ENCODE measurements around the gene ASB8.

ASB8 gene

DNA sequence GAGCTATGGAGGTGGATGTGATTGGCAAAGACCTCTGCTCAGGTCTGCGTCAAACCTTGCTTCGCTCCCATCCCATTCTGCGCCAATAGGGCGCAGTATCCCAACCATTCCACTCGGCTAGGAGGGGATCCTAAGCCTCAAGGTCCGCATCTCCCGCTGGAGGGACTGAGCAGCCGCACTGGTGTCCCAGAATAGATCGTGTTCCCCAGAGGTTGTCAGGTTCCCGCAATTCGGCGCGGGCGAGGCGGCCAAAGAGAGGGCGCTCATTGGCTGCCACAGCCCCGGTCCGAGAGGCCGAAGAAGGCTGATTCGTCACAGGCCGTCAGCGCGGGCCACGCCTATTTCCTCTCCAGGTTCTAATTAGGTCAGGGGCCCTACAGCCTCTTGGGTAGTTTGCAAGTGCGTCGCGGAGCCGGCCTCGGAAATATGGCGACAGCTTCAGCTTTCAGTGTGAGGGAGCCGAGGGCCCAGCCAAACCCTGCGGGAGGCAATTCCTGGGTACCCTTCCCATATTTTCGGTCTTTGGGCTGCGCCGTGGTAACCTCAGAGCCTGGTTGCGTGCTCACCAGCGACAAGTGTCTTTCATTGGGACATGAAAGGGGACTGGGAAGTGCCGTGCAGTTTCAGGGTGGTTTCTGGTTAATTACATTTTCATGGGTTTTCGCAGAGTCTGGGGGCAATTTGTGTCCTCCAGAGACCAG is 40.8 kb upstream of the ASB8 start:
- TF ChIP-seq TOX (CRISPR knock-in tag; IDR thresholded peaks at IDR 0.05; ENCODE audit: borderline replicate concordance) (no peak), TSHZ2 (CRISPR knock-in tag; IDR thresholded peaks at IDR 0.05) (0 out of 2 replicates have a peak, but pooled peaks have one; percentile 12), CSDC2 (CRISPR knock-in tag; IDR thresholded peaks at IDR 0.05) (peak; percentile 85; the same call in 1 of the 2 replicates)
- TF ChIP-seq, protein P1, sequence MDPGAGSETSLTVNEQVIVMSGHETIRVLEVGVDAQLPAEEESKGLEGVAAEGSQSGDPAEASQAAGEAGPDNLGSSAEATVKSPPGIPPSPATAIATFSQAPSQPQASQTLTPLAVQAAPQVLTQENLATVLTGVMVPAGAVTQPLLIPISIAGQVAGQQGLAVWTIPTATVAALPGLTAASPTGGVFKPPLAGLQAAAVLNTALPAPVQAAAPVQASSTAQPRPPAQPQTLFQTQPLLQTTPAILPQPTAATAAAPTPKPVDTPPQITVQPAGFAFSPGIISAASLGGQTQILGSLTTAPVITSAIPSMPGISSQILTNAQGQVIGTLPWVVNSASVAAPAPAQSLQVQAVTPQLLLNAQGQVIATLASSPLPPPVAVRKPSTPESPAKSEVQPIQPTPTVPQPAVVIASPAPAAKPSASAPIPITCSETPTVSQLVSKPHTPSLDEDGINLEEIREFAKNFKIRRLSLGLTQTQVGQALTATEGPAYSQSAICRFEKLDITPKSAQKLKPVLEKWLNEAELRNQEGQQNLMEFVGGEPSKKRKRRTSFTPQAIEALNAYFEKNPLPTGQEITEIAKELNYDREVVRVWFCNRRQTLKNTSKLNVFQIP (CRISPR knock-in tag; IDR thresholded peaks at IDR 0.05; ENCODE audit: borderline replicate concordance, low read depth): no peak
- ATAC-seq: peak; percentile 93

GRCh38 chr12:48197549-48197970 is 40.2 kb upstream of the ASB8 start:
- ATAC-seq: peak; percentile 67
- TF ChIP-seq ISL1 (CRISPR knock-in tag; IDR thresholded peaks at IDR 0.05): no peak
- TF ChIP-seq PPARA (CRISPR knock-in tag; IDR thresholded peaks at IDR 0.05; ENCODE audit: borderline replicate concordance): no peak
- TF ChIP-seq ZNF8 (CRISPR knock-in tag; IDR thresholded peaks at IDR 0.05): no peak
- TF ChIP-seq OSR1 (CRISPR knock-in tag; IDR thresholded peaks at IDR 0.05): no peak
- TF ChIP-seq ZC3H10 (CRISPR knock-in tag; IDR thresholded peaks at IDR 0.05): no peak
- TF ChIP-seq ESRRG (CRISPR knock-in tag; IDR thresholded peaks at IDR 0.05): no peak
- no peak for TF ChIP-seq BACH2 (CRISPR knock-in tag; IDR thresholded peaks at IDR 0.05; ENCODE audit: borderline replicate concordance)
- TF ChIP-seq TOX (CRISPR knock-in tag; IDR thresholded peaks at IDR 0.05; ENCODE audit: borderline replicate concordance): no peak
- TF ChIP-seq ARNTL (CRISPR knock-in tag; IDR thresholded peaks at IDR 0.05; ENCODE audit: borderline replicate concordance, low read depth): no peak
- no peak for TF ChIP-seq GLIS3 (CRISPR knock-in tag; IDR thresholded peaks at IDR 0.05)
- TF ChIP-seq PATZ1 (CRISPR knock-in tag; IDR thresholded peaks at IDR 0.05; ENCODE audit: borderline replicate concordance): no peak
- no peak for TF ChIP-seq SNAI2 (CRISPR knock-in tag; IDR thresholded peaks at IDR 0.05)
- TF ChIP-seq CREB5 (CRISPR knock-in tag; IDR thresholded peaks at IDR 0.05; ENCODE audit: low read depth): no peak
- TF ChIP-seq ZNF565 (CRISPR knock-in tag; conservative IDR thresholded peaks at IDR 0.05; ENCODE audit: low read depth): no peak
- no peak for TF ChIP-seq TSHZ2 (CRISPR knock-in tag; IDR thresholded peaks at IDR 0.05)
- TF ChIP-seq CSRNP3 (CRISPR knock-in tag; IDR thresholded peaks at IDR 0.05): no peak
